Activated gamma-delta T cell treated with anti-CD3 and anti-CD28 coated beads, Interleukin-2, amount 50 U/mL, for 16 hours (primary cell): ENCODE measurements around the gene RASGRF1.

Experiments
- DNase-seq: peaks from one replicate; pipeline ENCODE4 v3.0.0-alpha.2; 2020; ENCODE audit warnings: low read depth

RASGRF1 gene

DNA sequence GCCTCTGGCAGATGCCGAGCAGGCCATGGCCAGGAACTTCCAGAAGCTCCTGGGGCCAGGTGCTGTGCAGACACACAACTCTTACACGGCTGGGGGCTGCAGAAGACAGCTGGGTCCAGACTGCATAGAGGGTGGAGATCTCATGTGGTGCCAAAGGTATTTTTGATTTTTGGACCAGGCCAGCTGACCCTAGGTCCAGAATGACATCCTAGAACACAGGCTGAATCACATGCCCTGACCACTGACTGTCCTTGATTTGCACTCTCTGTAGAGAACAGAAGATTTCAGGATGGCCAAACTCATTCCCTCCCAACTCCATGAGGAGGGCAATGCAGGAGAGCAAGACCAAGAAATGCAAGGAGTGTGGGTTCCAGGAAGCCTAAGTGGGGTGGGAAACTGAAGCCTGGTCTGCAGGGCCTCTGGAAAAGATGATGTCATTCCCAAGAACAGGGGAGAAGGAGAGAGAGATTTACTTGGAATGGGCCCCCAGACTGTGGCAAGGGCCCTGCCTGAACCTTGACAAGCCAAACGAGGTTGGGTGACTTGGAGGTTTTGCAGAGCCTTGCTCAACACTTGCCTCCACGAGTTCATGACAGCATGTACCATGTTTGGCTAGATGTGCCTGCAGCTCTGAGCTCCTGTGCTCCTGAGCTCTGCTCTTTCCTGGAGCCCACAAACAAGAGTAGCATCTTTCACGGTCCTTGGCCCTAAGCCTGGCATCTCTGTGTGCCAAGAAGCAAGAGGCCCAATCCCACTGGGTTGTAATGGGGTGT is 107.2 kb downstream of the RASGRF1 start:
- DNase-seq = no peak

DNA sequence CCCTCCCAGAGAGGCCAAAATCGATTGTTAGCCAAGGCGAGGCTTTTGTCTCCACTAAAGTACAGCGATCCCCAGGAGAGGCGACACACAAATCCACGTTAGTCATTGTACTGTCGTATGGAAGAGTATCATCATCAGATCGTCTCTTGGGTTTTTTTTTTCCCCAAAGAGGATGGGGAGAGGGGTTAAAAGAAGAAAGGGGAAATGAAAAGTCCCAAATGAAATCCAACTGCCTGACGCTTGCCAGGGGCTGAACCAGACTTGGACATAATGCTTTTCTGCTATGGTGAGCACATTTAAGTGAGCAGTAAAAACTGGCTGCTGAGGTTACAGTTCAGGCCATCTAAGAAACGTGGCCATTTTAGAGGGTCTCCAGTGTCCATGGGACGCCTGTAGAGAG is 107.8 kb downstream of the RASGRF1 start:
- no peak for DNase-seq

DNA sequence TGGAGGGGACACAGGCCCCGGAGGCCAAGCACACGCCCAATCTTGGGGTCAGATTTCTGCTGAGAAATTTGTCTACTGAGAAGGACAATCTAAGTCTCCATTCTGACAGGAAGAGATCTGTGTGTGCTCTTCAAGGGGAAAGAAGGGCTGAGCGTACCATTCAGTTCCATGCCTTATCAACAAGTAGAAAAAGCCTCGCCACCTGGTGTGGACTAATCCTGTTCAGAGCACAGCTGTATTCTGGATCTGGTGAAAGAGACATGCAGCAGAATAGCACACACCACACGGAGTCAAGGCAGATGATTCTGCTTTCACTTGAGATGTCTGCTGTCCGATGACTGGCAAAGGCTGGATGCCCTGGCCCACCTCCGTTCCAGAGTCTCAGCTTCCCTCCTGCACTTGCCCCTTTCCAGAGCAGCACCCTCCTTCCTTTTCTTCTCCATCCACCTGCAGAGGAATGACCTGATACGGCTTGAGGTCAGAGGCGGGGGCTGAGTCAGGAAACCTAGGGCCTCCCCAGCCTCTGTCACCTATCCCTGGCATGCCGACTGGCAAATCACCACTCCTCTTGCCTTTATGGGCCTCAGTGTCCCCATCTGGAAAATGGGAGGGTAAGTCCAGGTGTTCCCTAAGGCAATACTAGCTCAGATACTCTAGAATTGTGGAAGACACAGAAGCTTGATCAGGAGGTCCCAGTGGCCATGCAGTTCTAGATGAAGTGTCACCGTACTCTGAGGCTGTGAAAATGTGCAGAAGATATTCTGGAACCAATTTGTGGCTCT is 108.9 kb downstream of the RASGRF1 start:
- no peak for DNase-seq

DNA sequence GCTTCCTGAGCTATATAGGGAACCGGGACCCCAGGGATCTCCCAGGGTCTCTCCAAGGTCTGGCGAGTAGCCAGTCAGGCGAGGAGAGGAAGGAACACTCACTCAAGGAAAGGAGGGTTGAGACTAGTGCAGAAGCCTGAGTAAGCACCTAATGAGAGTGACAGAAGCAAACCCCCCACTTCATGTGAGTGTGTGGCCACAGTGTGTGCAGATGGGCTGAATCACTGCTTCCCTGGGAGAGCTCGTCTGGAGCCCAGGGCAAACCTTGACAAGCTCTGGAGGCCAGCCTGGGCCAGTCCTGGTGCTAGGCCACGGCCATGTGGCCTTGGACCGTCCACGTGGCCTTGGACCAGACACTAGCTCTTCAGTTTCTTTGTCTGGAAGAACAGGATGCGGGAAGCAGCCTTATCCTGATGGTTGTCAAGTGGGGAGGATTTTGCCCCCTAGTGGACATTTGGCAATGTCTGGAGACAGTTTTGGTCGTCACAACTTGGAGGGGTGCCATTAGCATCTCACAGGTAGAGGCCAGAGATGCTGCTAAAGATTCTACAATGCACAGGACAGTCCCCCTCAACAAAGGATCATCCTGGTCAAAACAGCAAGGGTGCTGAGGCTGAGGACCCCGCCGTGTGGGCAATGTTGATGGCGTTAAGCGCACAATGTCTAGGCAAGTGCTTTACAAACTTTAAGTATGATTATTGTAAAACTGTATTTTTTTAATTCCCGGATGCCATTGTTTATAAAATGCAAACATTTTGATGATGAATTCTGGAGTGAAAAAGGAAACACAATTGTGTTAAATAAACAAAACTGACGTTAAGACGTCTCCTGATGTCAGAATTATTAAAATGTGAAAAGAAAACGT is 110.9 kb downstream of the RASGRF1 start:
- no peak for DNase-seq

DNA sequence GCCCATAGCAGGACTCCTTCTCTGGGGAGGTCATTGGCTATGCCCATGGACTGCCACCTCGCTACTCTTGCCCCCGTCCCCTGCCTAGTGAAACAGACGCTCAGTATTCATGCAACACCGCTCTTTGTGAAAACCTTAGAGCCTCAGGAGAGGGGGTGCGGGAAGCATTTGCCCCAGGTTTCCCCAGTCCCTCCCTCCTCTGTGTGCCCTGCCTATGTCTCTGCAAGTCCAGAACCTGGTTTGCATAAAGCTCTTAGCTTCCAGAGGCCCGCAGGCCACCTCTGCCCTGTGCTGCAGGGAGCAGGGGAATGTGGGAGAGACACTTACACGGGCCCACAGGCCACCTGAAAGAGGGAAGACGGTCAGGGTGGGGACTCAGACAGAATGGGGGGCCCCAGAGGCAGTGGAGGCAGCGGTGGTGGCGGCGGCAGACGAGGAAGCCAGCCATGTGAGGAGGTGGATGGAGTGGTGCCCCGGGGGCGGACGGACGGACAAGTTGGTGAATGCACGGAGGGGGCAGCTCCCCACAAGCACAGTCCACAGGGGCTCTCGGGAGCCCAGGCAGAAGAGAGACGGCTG is 111.9 kb downstream of the RASGRF1 start:
- DNase-seq = no peak

DNA sequence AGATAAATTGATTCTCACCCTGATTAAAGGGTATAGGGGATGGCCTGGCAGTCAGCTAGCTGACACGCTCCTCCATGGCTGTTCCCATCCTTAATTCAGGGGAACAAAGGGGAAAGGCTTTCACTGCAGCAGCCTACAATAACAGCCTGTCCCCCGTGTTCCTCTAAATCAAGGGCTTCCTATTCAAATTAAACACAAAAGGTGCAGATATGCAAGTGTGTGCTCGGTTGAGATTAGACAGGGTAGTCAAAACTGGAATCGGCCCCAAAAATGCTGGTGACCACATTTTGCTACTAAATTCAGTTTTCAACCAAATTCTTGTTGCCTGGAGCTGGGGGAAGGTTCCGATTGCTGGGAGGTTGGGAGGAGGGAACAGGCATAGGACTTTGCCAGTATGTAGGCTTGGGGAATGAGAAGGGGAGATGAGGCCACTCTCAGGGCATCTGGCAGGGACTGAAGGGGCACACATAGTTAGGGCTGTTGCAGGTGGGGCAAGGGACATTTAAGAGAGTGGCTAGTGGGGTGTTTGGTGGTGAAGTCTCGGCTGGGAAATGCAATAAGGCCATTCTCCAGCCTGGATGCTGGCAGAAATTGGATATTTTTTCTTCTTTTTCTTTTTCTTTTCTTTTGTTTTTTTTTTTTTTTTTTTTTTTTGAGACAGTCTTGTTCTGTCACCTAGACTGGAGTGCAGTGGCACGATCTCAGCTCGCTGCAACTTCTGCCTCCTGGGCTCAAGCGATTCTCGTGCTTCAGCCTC is 112.8 kb downstream of the RASGRF1 start:
- no peak for DNase-seq

DNA sequence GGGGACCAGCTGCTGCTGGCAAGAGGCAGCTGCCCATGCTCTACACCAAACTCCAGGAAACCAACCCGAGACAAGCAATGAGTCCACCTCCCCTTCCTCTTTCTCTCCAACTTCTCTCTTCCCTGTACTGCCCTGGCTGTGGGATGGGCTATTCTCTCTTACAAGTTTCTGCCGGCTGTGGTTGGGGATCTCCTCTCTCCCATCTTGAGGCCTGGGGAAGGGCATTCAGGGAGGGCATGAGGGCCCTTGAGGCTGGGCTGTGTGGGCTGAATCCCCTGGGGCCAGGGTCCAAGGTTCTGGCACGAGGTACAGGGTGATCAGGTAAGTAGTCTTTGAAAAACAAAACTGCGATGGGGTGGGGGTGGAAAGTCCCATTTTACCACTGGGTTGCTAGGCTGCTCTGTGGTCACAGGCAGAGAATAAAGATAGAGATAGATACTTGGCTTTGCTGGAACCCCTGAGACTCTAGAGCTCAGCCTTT is 113.4 kb downstream of the RASGRF1 start:
- DNase-seq = no peak

DNA sequence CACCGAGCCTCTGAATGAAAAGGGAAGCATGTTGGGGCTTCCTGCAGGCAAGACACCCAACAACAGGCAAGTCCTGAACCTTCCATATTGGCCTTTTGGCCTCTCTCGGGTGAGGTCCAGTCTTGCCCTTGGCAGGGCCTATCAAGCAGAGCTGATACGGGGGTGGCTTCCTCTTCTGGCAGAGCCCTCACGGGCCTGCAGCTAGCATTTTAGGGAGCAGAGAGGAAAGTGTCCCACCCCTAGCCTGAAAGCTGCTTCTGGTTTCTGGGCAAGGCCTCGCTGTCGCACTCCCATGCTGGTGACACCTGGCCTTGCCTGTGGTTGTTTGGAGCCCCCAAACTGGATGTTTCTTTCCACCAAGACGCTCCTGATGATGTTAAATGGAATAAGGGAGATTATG is 113.9 kb downstream of the RASGRF1 start:
- no peak for DNase-seq

DNA sequence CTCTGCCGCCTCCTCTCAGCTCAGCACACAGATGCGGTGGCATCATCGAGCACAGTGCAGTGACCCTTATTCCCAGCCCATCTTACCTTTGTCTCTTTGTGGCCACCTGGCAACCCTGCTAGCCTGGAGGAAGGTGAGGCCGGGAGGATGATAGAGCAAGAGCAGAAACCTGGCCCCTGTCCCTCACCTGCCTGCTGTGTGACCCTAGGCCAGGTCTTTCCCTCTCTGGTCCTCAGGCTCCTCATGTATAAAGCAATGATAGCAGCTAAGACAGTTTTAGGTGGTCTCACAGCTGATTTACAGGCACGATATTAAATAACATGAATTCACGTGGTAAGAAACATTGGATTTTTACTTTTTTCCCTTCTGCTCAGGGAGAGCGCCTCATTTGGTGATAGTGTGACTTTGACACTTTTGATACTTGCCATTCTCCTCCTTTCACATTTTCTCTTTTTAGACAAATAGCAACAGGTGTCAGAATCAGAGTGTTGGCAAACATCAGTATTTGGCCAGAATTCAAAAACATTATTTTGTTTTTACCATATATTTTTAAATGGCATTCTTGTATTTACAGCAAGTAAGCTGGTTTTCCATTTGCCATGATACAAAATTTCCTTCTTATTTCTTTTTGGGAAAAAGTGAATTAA is 116.2 kb downstream of the RASGRF1 start:
- no peak for DNase-seq

DNA sequence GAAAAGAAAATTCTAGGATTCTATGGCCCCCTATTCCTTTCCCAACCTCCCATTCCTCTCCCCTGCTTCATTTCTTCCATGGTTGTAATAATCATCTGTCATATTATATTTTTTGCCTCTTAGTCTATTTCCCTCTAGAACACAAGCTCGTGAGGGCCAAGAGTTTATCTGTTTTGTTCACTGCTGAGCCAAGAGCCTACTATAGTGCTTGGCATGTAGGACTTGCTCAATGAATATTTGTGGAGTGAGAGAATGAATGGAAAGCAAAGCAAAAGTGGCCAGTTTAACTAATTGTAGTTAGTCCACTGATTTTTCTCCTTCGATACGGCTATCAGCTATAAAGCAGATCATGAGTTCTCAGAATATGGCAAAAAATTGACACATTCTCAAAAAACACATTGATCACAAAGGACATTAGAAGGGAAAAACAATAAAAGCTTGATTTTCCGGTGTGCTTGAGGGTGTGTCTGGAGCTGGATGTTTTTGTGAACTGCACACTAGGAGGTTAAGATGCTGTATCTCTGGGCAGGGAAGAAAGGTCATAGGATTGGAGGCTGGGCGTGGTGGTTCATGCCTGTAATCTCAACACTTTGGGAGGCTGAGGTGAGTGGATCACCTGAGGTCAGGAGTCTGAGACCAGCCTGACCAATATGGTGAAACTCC is 120.8 kb downstream of the RASGRF1 start:
- DNase-seq = no peak

DNA sequence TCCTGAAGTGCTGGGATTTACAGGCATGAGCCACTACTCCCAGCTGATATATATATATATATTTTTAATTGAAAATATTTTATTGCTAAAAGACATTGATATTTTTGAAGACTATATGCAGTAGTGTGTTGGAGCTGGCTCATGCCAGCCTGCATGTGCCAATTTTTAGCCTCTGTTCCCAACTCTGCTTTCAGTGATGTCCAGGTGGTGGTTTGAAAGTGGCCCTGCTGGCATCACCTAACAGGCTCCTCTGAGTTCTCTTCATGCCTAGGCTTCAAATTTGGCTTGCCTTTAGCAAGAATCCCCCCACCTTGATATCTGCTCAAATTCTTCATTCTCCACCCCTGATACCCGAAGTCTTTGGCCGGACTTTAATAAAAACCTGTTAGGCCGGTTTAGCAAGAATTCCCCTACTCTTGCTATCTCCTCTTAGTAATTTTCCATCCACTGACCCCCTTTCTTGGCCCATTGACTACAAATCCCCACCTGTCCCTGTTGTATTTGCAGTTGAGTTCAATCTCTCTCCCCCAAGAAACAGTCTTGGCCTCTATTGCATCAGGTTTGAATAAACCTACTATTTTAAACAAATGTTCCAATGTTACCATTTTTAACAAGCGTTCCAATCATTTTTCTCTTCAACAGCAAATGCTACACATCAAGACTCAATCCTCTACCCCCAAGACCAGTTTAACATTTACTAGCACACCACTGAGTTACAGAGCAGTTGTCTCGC is 121.9 kb downstream of the RASGRF1 start:
- no peak for DNase-seq

DNA sequence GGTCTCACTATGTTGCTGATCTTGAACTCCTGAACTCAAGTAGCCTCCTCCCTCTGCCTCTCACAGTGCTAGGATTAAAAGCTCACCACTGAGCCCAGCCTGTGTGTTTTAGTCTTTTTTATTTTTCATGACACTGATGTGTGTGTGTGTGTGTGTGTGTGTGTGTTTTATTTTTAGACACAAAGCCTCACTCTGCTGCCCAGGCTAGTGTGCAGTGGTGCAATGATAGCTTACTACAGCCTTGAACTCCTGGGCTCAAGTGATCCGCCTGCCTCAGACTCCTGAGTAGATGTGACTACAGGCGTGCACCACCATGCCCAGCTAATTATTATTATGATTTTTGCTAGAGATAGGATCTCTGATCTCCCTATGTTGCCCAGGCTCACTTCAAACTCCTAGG is 122.5 kb downstream of the RASGRF1 start:
- no peak for DNase-seq

DNA sequence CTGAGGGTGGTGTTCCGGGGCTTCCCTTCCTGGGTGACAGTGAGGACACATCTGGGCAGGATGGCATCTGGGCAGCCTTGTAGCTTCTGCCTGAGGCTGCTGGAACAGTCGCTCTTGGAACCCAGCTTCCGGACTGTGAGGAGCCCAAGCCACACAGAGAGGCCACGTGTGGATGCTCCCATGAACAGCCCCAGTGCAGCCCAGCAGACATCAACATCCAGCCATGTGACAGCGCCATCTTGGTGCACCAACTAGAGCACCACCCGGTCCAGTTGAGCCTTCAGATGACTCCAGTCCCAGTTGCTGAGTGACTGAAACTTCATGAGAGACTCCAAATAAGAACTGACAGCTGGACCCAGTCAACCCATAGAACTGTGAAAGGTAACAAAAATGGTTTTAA is 130.3 kb downstream of the RASGRF1 start:
- DNase-seq = no peak

DNA sequence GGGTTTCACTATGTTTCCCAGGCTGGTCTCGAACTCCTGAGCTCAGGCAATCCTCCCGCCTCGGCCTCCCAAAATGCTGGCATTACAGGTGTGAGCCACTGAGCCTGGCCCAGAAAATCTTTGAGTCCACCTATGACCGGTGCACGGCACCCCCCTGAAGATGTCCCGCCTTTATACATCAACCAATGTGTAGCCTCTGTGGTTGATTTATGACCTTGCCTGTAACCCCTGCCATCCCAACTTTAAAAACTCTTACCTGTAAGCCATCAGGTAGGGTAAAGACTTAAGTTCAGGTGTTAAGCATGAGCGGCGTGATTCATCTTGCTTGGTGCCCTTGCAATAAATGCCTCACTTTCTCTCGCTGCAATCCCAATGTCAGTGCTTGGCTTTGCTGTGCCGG is 131.2 kb downstream of the RASGRF1 start:
- no peak for DNase-seq

DNA sequence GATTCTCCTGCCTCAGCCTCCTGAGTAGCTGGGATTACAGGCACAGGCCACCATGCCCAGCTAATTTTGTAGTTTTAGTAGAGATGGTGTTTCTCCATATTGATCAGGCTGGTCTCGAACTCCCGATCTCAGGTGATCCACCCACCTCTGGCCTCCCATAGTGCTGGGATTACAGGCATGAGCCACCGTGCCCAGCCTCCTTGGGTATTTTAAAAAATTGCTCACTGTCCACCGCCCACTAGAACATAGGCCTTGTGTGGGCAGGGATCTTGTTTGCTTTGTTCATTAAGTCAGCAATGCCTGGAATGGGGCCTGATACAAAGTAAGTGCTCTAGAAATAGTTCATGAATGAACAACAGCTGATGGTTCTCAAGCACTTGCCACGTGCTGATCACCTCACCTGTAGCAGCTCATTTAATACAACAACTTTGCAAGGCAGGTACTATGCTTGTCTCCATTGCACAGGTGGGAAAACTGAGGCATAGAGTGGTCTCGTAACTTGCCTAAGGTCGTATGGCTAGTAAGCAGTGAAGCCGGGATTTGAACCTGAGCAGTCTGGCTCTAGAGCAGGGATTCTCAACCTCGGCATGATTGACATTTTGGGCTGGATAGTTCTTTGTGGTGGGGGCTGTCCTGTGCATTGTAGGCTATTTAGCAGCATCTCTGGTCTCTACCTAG is 133.0 kb downstream of the RASGRF1 start:
- DNase-seq = no peak

DNA sequence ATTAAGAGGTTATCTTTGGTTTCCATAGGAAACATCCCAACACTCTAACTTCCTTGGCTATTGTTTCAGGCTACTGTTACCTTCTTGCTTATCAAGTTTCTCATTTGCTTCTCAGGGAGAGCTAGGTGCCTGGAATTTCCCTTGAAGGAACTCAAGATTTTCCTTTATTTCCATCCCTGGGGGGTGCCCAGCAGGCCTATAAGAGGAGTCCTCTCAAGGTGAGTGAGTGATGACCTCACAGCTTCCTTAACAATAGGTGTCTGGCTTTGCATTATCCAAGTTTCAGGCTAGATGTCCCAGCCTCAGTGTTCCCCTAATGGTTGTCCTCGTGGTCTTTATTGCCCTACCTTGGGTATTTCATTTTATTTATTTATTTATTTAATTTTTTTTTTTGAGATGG is 133.6 kb downstream of the RASGRF1 start:
- no peak for DNase-seq

DNA sequence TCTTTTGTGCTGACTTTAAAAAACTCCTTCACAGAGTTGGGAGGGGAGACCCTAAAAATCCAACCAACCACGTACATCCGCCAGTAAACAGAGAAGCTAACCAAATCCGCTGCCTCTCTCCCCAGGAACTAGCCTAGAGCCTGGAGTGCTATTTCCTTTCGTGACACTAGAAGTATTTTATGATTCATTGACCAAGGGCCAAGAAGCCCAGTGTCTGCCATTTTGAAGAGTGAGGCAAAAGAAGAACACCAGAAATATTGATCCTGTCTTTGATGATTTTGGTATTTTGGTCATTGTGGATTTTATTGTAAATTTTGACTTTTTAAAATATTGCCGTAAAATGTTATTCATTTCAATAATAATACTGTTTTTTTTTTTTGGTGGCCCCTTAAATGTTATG is 135.2 kb downstream of the RASGRF1 start:
- no peak for DNase-seq

DNA sequence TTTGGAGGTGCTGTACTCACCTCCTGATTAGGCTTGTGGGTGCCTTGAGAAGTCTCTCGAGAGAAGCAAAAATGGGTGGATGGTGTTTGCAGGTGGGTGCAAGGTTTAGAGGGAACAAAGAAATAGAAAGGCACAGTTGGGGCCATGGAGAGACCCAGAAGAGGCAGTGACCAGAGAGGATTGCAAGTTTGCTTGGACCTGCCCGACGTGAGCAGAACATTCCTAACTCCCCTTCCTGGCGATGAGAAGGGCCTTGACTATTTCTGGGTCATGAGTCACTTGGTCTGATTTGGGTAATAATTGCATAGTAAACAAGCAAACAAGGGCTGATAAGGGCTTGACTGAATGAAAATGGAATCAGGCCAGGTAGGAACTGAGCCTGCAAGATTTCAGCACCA is 138.7 kb downstream of the RASGRF1 start:
- DNase-seq = no peak
